ENCODE results near the gene RFTN1.
A peak's percentile ranks its signal among the peaks of the same experiment; 100 is the strongest.

RFTN1 gene

GRCh38 chr3:16513141-16514020, at the start of gene RFTN1:
Gene RFTN1 (minus strand): TSS chr3:16513699. CDS start chr3:16493869, 19,830 bp downstream.
- no peak for DNase-seq

GRCh38 chr3:16559653-16560365, 46.3 kb upstream of the RFTN1 start:
- no peak for DNase-seq

DNA sequence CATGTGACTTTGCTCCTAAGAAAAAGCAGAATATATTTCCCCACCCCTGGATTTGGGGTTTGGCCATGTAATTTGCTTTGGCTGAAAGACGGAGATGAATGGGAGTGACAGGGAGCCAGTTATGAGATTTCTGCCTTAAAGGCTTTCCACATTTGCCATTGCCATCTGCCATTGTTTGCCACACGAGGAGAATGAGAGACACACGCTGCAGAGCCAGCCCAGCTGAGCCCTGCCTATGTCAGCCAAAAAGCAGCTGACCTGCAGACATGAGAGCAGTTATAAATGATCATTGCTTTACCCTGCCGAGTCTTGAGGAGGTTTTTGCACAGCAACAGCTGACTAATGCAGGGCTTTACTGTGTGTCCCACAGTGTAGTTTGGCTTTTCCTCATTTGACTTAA, 40.6 kb upstream of the RFTN1 start:
- no peak for DNase-seq

DNA sequence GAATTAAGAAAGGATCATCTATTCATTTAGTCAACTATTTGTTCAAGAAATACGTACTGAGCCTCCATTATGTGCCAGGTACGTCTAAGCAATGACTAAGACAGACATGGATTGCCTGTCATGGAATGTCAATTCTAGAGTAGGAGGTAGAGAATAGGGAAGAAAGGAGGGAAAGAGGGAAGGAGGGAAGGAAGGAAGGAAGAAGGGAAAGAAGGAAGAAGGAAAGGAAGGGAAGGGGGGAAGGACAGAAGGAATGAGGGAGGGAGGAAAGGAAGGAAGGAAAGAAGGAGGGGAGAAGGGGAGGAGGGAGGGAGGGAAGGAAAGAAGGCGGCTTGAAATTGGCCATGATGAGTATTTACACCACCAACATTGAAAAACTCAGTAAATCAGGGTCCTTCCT, 39.3 kb upstream of the RFTN1 start:
- no peak for DNase-seq

GRCh38 chr3:16551342-16551976, 38.0 kb upstream of the RFTN1 start:
- DNase-seq, result no peak

DNA sequence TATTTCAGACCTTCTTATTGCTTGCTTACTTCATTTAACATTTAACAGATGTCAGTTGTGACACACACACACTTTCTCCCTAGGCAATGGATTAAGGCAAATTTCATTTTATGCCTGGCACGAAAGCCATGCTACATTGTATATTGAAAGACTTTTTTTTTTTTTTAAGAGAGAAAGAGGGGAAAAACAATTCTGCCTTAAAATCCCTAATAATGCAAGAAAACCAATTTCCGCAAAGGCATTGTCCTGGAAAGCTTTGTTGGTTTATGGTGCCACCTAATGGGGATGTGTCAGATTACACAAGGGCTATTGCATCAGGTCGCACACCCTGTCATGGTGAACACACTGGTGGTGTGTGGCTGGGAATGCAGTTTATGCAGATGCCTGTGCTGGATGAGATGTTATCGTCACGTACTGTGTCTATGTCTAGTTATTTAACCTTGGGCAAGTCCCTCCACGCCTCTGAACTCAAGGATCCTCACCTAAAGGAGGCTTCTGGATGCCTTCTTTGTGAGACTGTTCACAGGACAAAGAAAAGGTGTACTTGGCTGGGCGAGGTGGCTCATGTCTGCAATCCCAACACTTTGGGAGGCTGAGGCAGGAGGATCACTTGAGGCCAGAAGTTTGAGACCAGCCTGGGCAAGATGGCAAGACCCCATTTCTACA, 37.3 kb upstream of the RFTN1 start:
- peak; percentile 7 for DNase-seq

DNA sequence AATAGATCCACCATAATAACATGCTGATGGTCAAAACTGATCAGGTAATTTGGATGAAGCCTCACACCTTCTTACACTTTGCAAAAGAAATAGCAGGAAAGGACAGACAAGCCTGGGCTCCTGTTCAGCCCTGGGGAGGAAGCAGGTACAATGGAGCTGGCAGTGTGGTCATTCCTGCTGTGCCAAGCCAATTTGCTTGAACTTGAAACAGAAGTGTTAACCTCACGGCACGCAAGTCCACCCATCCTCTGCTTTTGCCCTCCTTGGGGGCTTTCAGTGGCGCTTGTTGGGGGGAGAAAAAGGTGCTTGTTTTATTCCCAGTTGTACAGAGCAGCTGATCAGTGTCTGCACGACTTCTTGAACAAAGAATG, 36.8 kb upstream of the RFTN1 start:
- DNase-seq, result no peak

DNA sequence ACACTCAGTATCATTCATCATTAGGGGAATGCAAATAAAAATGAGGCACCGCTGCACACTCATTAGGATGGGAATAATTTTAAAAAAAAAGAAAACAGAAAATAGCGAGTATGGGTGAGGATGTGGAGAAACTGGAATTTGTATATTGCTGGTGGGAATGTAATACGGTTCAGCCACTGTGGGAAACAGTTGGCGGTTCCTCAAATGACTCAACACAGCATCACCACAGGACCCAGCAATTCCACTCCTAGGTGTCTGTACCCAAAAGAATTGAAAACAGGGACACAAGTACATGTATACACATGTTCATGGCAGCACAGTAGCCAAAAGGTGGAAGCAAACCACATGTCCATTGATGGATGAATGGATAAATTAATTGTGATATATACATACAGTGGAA, 35.2 kb upstream of the RFTN1 start:
- DNase-seq, result no peak

DNA sequence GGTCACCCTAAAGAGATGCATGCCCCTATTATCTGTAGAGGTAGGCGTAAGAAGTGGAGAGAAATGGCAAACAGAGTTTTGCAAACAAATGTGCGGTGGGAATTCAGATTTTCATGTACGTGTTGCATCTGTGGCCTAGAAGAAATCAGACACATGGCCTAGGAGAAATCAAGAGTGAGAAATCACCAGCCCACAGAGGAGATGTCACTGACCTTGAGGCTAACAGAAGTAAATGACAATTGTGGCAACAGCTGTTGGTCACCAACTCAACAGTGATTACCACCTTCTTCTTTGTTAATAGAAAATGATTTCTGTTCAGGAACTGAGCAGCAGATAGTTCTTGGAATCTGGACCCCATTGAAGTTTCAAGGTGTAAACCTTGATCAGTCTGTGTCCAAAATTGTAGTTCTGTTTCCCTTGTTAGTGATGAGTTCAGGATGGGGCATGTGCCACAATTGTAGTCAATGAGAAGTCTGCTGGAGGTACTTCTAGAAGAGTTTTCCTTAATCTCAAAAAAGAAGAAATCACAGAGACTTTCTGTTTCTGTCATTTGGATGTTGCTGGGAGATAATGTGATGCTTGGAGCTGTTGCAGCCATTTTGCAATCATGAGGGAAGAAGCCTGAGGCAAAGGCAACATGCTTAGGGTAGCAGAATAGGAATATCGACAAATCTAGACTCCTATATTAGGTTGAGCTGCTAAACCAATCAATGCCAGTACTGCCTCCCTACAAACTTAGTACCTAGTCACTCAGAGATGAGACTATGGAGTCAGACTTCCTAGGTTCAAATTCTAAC, 34.3 kb upstream of the RFTN1 start:
- DNase-seq, result no peak

DNA sequence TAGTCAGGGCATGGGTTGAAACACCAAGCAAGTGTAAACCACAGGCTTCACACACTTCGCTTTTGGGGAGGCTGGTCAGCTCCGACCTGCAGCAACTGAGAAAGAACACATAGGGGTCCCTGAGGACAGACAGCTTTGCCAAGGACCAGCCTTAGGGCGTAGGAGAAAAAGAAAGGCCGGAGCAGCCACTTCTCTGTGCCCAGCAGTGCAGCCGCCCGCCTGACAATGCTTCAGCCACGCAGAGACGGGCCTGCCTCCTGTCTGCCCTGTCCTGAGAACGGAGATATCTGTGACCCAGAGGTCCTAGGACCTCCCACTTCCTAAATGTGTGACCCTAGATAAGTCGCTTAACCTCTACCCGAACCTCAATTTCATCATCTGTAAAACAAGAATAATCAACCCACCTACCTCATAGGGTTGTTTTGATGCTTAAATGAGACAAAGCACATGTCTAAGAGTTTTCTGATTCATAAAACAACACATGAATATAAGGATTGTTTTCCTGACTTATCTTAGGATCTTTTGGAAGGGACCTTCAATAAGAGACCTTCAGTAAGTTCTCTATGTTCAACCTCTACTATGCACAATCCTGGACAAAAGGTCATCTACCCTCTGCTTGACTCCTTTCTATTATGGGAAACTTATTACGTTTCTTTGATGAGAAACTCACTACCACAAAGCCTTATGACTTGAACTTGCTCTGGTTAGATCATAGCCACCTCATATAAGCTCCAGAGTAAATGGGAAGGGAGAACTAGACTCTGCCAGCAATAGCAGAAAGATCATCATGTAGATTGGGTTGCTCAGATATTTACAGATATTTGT, 32.9 kb upstream of the RFTN1 start:
- DNase-seq, result no peak

- DNase-seq, result no peak
Measured at GRCh38 chr3:16545413-16546185, 32.1 kb upstream of the RFTN1 start.

DNA sequence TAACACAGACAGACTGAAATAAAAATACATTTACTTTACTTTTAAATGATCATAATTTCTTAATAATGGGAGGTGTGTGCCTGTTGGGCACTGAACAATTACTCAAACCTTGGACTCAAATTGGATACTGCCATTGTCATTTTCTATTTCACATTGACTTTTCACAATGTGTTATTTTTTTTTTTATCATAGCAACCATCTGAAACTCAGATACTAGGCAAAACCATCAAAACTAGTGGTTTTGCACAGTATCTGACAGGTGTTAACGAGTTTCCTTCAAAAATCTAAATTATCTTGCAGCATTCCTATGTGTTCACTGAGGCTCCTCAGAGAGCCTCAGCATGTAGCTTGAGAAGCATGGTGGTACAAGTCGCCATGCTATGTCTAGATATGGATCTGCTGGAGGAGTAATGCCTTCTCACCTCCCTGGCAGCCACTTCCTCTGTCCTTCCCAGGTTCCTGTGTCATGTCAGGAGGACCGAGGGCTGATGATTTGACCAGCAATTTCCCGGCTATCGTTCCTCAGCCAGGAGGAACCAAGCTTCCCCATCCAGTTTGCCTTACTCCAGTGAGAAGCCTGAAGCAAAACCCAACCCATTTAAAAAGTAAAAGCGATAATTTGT, 29.9 kb upstream of the RFTN1 start:
- DNase-seq, result no peak

GRCh38 chr3:16538507-16538906, 25.0 kb upstream of the RFTN1 start:
- no peak for DNase-seq

DNA sequence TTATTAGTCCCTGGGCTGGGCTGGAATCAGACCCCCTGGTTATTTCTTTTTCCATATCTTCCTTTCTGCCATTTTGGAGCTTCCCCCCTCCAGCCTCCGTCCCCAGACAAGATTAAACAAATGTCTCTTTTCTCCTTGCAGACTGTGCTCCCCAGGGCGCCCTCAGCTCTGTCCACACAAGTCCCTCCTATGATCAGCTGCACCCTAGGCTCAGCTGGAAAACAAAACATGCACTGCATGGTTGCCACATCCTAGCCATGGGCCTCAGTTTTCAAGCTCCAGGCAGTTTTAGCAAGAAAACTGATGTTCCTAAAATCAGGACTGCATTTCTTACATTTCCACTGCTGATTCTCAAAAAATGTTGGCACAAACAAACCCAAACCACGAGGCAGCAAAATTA, 23.5 kb upstream of the RFTN1 start:
- no peak for DNase-seq

- DNase-seq, result no peak
Measured at GRCh38 chr3:16536344-16536663, 22.8 kb upstream of the RFTN1 start.

- no peak for DNase-seq
Measured at GRCh38 chr3:16534640-16535262, 21.3 kb upstream of the RFTN1 start.

DNA sequence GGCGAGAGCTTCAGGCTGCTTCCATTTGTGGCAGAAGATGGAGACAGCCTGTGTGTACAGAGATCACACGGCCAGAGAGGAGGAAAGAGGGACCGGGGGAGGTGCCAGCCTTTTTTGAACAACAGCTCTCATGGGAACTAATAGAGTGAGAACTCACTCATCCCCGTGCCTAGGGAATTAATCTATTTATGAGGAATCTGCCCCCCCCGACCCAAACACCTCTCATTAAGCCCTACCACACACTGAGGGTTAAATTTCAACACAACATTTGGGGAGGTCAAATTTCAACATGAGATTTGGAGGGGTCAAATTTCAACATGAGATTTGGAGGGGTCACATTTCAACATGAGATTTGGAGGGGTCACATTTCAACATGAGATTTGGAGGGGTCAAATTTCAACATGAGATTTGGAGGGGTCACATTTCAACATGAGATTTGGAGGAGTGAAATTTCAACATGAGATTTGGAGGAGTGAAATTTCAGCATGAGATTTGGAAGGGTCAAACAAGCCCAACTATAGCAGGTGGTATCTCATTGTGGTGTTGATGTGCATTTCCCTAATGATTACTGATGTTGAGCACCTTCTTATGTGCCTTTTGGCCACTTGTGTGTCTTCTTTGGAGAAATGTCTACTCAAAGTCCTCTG, 20.6 kb upstream of the RFTN1 start:
- DNase-seq, result no peak

- no peak for DNase-seq
Measured at GRCh38 chr3:16529264-16529663, 15.8 kb upstream of the RFTN1 start.

- no peak for DNase-seq
Measured at GRCh38 chr3:16528581-16528993, 15.1 kb upstream of the RFTN1 start.

Measured in NCI-H748 treated with DMSO at 0.1 percent for 48 hours (cell line).